SK-N-SH (cell line): ENCODE results near the gene CLDN6. TPM values are rescaled to one million over a fixed set of nuclear protein-coding genes. Genes with fewer than 3 reads are reported as not detected.

Experiments
- CTCF ChIA-PET: fragments of 300-600, 350-600 bp; formaldehyde crosslinking; extraction: SDS; loops from one replicate; lab custom pipeline; 2021; lab: Yijun Ruan, JAX
- POLR2A ChIA-PET: fragments of 350-600 bp; sonication (Branson Sonifier 250); formaldehyde crosslinking; extraction: SDS; loops from one replicate; lab custom pipeline; 2020; ENCODE audit warnings: antibody characterized with exemption, inconsistent platforms; lab: Yijun Ruan, JAX
- DNase-seq: peaks from one replicate; pipeline ENCODE4 v3.0.0; 2012
- H2AFZ ChIP-seq: fragments of 200-600 bp; sonication (generic); 2 replicates; pipeline ENCODE4 v1.8.1; 2016; ENCODE audit warnings: antibody characterized with exemption, mild to moderate bottlenecking, low read depth
- H3F3A ChIP-seq: fragments of 200-600 bp; sonication (generic); replicated peaks from 2 replicates; pipeline ENCODE3; 2016; ENCODE audit warnings: antibody characterized with exemption, mild to moderate bottlenecking; ENCODE audit not compliant: insufficient read depth
- H3K27ac ChIP-seq, 2 experiments: fragments of 200-500 bp in 1 of 2; fragments of 200-600 bp in 1 of 2; sonication (Bioruptor generic) in 1 of 2; sonication (generic), shearing (Covaris generic) in 1 of 2; 2 replicates each; pipeline versions ENCODE4 v1.5.1 to v1.6.1; 2014 to 2016; ENCODE audit warnings: low read depth in 2 of 2, inconsistent platforms in 1 of 2, low read length in 1 of 2, mild to moderate bottlenecking in 1 of 2, mixed read lengths in 1 of 2
- H3K27me3 ChIP-seq: fragments of 200-600 bp; sonication (generic), shearing (Covaris generic); 2 replicates; pipeline ENCODE4 v1.6.1; 2016; ENCODE audit warnings: mixed run types; ENCODE audit not compliant: insufficient read depth
- H3K36me3 ChIP-seq, 2 experiments: fragments of 200-500 bp in 1 of 2; fragments of 200-600 bp in 1 of 2; sonication (Bioruptor generic) in 1 of 2; sonication (generic) in 1 of 2; replicated peaks in 1 of 2; 2 replicates each; pipeline versions ENCODE3 to v1.5.1; 2014 to 2016; ENCODE audit warnings: low read length in 1 of 2, mild to moderate bottlenecking in 1 of 2; ENCODE audit not compliant: insufficient read depth in 2 of 2, control insufficient read depth in 1 of 2
- H3K4me1 ChIP-seq, 2 experiments: fragments of 200-500 bp in 1 of 2; fragments of 200-600 bp in 1 of 2; sonication (Bioruptor generic) in 1 of 2; sonication (generic), shearing (Covaris generic) in 1 of 2; 2 replicates each; pipeline versions ENCODE4 v1.5.1 to v1.6.1; 2014 to 2016; ENCODE audit warnings: low read depth in 1 of 2, low read length in 1 of 2, mixed run types in 1 of 2; ENCODE audit not compliant: insufficient read depth in 2 of 2, control insufficient read depth in 1 of 2
- H3K4me2 ChIP-seq: fragments of 200-600 bp; sonication (generic), shearing (Covaris generic); 2 replicates; pipeline ENCODE4 v1.6.1; 2017; ENCODE audit warnings: mixed run types
- H3K4me3 ChIP-seq, 2 experiments: fragments of 200-500 bp in 1 of 2; fragments of 200-600 bp in 1 of 2; sonication (Bioruptor generic) in 1 of 2; sonication (generic), shearing (Covaris generic) in 1 of 2; 2 replicates each; pipeline versions ENCODE4 v1.5.1 to v1.8.1; 2014 to 2016; ENCODE audit warnings: low read depth in 2 of 2, inconsistent platforms in 1 of 2, low read length in 1 of 2, mild to moderate bottlenecking in 1 of 2, mixed read lengths in 1 of 2, moderate library complexity in 1 of 2
- H3K79me2 ChIP-seq: fragments of 200-600 bp; sonication (generic); 2 replicates; pipeline ENCODE4 v1.8.1; 2017; ENCODE audit warnings: mild to moderate bottlenecking; ENCODE audit not compliant: insufficient read depth
- H3K9ac ChIP-seq: fragments of 200-600 bp; sonication (generic); 2 replicates; pipeline ENCODE4 v1.6.1; 2017; ENCODE audit warnings: mixed run types
- H3K9me2 ChIP-seq: fragments of 200-600 bp; sonication (generic); 2 replicates; pipeline ENCODE4 v1.6.1; 2017; ENCODE audit warnings: mixed run types
- H3K9me3 ChIP-seq: fragments of 200-600 bp; sonication (generic); 2 replicates; pipeline ENCODE4 v1.6.1; 2017; ENCODE audit warnings: mixed run types, mild to moderate bottlenecking, moderate library complexity
- H4K20me1 ChIP-seq: fragments of 200-600 bp; sonication (generic); 2 replicates; pipeline ENCODE4 v1.6.1; 2017; ENCODE audit warnings: mild to moderate bottlenecking, mixed run types; ENCODE audit not compliant: insufficient read depth
- ELF1 ChIP-seq: IDR thresholded peaks from 2 replicates; pipeline ENCODE4 v1.4.0; 2012
- FOXM1 ChIP-seq: IDR thresholded peaks from 2 replicates; pipeline ENCODE4 v1.4.0; 2012; ENCODE audit warnings: low read depth, mild to moderate bottlenecking
- GABPA ChIP-seq: IDR thresholded peaks from 2 replicates; pipeline ENCODE4 v1.4.0; 2012; ENCODE audit warnings: low read depth, mild to moderate bottlenecking
- MEF2A ChIP-seq: IDR thresholded peaks from 2 replicates; pipeline ENCODE4 v1.4.0; 2012; ENCODE audit warnings: low read depth, borderline replicate concordance
- MXI1 ChIP-seq: IDR thresholded peaks from 2 replicates; pipeline ENCODE4 v1.6.1; 2012; ENCODE audit warnings: mild to moderate bottlenecking, low read depth, low read length, improper control_type of control experiment
- NFIC ChIP-seq: IDR thresholded peaks from 2 replicates; pipeline ENCODE4 v1.4.0; 2012; ENCODE audit warnings: borderline replicate concordance
- NRF1 ChIP-seq: IDR thresholded peaks from 2 replicates; pipeline ENCODE4 v1.6.1; 2012; ENCODE audit warnings: low read depth, mild to moderate bottlenecking, low read length
- POLR2AphosphoS5 ChIP-seq: IDR thresholded peaks from 2 replicates; pipeline ENCODE4 v1.6.1; 2012; ENCODE audit warnings: low read depth, low read length
- RFX5 ChIP-seq: IDR thresholded peaks from 2 replicates; pipeline ENCODE4 v1.6.1; 2012; ENCODE audit warnings: mild to moderate bottlenecking, improper control_type of control experiment, low read length
- RXRA ChIP-seq: IDR thresholded peaks from 2 replicates; pipeline ENCODE4 v1.4.0; 2012; ENCODE audit warnings: low read depth, mild to moderate bottlenecking, borderline replicate concordance
- SMC3 ChIP-seq: IDR thresholded peaks from 2 replicates; pipeline ENCODE4 v1.6.1; 2012; ENCODE audit warnings: low read depth, low read length, improper control_type of control experiment
- TAF1 ChIP-seq: IDR thresholded peaks from 2 replicates; pipeline ENCODE4 v1.6.1; 2012; ENCODE audit warnings: low read depth, mild to moderate bottlenecking, low read length, moderate library complexity, borderline replicate concordance
- TCF12 ChIP-seq: IDR thresholded peaks from 2 replicates; pipeline ENCODE4 v1.4.0; 2012
- TEAD4 ChIP-seq: IDR thresholded peaks from 2 replicates; pipeline ENCODE4 v1.4.0; 2012; ENCODE audit warnings: mild to moderate bottlenecking, borderline replicate concordance; ENCODE audit not compliant: insufficient read depth
- YY1 ChIP-seq: IDR thresholded peaks from 2 replicates; pipeline ENCODE4 v1.4.0; 2012; ENCODE audit warnings: low read depth, mild to moderate bottlenecking
- WGBS: methylation state at CpG from one replicate; pipeline ENCODE4 v1.1.6; 2017; ENCODE audit warnings: low lambda C conversion rate; 5-methylcytosine and 5-hydroxymethylcytosine counted together
- polyA plus RNA-seq, 3 experiments: library from polyadenylated mRNA; depleted of rRNA; stranded (reverse); fragments of >200 nt; gene quantifications; 2 replicates each; pipeline ENCODE4 v1.2.3, GENCODE V29; 2012
- TF ChIP-seq, protein P1 (sequence below): fragments of 200-600 bp; sonication (generic); IDR thresholded peaks from 2 replicates; pipeline ENCODE4 v1.6.1; 2017; ENCODE audit warnings: antibody characterized with exemption, mild to moderate bottlenecking, moderate library complexity
- TF ChIP-seq, protein P2 (sequence below): IDR thresholded peaks from 2 replicates; pipeline ENCODE4 v1.4.0; 2012; ENCODE audit warnings: low read depth, borderline replicate concordance
- TF ChIP-seq, protein P3 (sequence below): fragments of 150-350 bp; IDR thresholded peaks from 2 replicates; pipeline ENCODE4 v1.6.1; 2017; ENCODE audit warnings: antibody characterized with exemption, low read length, low read depth, borderline replicate concordance
- TF ChIP-seq, protein P4 (sequence below): IDR thresholded peaks from 2 replicates; pipeline ENCODE4 v1.4.0; 2012; ENCODE audit warnings: low read depth, borderline replicate concordance
- TF ChIP-seq, protein P5 (sequence below): IDR thresholded peaks from 2 replicates; pipeline ENCODE4 v1.6.1; 2012; ENCODE audit warnings: mild to moderate bottlenecking, low read depth, low read length, moderate library complexity

Gene CLDN6
- polyA plus RNA-seq, 1 of the 3 experiments (the other 2 are of a cell fraction): 0.20 TPM

GRCh38 chr16:3017344-3017743 lies 639 bp downstream of the CLDN6 start (continued):
- TF ChIP-seq, protein P1, sequence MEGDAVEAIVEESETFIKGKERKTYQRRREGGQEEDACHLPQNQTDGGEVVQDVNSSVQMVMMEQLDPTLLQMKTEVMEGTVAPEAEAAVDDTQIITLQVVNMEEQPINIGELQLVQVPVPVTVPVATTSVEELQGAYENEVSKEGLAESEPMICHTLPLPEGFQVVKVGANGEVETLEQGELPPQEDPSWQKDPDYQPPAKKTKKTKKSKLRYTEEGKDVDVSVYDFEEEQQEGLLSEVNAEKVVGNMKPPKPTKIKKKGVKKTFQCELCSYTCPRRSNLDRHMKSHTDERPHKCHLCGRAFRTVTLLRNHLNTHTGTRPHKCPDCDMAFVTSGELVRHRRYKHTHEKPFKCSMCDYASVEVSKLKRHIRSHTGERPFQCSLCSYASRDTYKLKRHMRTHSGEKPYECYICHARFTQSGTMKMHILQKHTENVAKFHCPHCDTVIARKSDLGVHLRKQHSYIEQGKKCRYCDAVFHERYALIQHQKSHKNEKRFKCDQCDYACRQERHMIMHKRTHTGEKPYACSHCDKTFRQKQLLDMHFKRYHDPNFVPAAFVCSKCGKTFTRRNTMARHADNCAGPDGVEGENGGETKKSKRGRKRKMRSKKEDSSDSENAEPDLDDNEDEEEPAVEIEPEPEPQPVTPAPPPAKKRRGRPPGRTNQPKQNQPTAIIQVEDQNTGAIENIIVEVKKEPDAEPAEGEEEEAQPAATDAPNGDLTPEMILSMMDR: no peak
- TF ChIP-seq FOXM1 (no peak), RFX5 (no peak), YY1 (no peak), SMC3 (no peak), TAF1 (no peak), GABPA (no peak), TCF12 (no peak)
- TF ChIP-seq, all 33 proteins: peak for 0

DNA sequence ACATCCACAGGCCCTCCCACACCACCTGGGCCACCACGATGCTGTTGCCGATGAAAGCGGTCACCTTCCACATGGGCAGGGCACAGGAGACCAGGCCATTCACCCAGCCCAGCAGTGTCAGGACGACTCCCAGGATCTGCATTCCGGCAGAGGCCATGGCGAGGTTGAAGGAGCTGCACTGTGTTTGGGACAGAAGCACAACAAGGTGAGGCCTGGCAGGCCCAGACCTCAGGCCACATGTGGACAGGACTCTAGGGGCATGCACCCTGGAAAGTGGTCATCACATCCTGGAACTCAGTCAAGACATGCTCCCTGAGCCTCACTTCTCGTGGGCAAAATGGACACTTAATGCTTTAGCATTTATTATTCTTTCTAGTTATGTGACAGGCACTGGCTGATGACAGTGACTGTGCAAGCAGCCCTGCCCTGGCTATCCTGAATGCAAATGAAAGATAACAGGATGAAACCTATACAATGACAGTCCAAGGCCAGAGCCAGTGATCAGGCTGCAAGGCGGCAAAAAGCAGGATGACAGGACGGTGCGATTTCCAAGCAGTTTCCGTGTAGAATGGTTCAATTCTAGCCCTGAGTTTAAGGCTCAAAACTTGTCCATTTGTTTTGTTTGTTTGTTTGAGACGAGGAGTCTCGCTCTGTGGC lies 2.0 kb downstream of the CLDN6 start:
- ChIA-PET CTCF (interaction anchor here (8.5 kb wide), 1 partner anchor 15 kb away, joined by 111 read pairs; no protein-coding TSS in a partner anchor), POLR2A (no interaction called here)
- Histone ChIP-seq H3K4me1 (peaks cover 0 to 12% of the 10 kb centered on the region in 2 experiments; a peak in 1 of 4 replicates), H3K9me3 (no peaks in the 10 kb centered on the region), H3K9me2 (no peaks in the 10 kb centered on the region), H2AFZ (no peak overlapping the region), H3K27ac (no peak overlapping the region), H3K4me2 (no peak overlapping the region), H4K20me1 (peaks cover under 1% of the 10 kb centered on the region; the same call in 1 of the 2 replicates), H3K36me3 (peaks cover 0 to under 1% of the 10 kb centered on the region in 2 experiments), H3F3A (peaks cover 5% of the 10 kb centered on the region), H3K27me3 (no peaks in the 10 kb centered on the region), H3K9ac (no peak overlapping the region), H3K79me2 (peaks cover 5% of the 10 kb centered on the region; the same call in 1 of the 2 replicates), H3K4me3 (no peak overlapping the region)
- 86% methylated on average over 11 of the region's 13 CpGs for WGBS
- DNase-seq: no peak
- TF ChIP-seq POLR2AphosphoS5 (no peak), NRF1 (no peak), ELF1 (no peak), TEAD4 (no peak), RXRA (no peak), NFIC (no peak), MXI1 (no peak), MEF2A (no peak), TAF1 (no peak)
- TF ChIP-seq, protein P1: no peak
- TF ChIP-seq, protein P2, sequence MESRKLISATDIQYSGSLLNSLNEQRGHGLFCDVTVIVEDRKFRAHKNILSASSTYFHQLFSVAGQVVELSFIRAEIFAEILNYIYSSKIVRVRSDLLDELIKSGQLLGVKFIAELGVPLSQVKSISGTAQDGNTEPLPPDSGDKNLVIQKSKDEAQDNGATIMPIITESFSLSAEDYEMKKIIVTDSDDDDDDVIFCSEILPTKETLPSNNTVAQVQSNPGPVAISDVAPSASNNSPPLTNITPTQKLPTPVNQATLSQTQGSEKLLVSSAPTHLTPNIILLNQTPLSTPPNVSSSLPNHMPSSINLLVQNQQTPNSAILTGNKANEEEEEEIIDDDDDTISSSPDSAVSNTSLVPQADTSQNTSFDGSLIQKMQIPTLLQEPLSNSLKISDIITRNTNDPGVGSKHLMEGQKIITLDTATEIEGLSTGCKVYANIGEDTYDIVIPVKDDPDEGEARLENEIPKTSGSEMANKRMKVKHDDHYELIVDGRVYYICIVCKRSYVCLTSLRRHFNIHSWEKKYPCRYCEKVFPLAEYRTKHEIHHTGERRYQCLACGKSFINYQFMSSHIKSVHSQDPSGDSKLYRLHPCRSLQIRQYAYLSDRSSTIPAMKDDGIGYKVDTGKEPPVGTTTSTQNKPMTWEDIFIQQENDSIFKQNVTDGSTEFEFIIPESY: no peak
- TF ChIP-seq, protein P3, sequence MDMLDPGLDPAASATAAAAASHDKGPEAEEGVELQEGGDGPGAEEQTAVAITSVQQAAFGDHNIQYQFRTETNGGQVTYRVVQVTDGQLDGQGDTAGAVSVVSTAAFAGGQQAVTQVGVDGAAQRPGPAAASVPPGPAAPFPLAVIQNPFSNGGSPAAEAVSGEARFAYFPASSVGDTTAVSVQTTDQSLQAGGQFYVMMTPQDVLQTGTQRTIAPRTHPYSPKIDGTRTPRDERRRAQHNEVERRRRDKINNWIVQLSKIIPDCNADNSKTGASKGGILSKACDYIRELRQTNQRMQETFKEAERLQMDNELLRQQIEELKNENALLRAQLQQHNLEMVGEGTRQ: no peak
- TF ChIP-seq, protein P4, sequence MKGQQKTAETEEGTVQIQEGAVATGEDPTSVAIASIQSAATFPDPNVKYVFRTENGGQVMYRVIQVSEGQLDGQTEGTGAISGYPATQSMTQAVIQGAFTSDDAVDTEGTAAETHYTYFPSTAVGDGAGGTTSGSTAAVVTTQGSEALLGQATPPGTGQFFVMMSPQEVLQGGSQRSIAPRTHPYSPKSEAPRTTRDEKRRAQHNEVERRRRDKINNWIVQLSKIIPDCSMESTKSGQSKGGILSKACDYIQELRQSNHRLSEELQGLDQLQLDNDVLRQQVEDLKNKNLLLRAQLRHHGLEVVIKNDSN: no peak
- TF ChIP-seq, protein P5, sequence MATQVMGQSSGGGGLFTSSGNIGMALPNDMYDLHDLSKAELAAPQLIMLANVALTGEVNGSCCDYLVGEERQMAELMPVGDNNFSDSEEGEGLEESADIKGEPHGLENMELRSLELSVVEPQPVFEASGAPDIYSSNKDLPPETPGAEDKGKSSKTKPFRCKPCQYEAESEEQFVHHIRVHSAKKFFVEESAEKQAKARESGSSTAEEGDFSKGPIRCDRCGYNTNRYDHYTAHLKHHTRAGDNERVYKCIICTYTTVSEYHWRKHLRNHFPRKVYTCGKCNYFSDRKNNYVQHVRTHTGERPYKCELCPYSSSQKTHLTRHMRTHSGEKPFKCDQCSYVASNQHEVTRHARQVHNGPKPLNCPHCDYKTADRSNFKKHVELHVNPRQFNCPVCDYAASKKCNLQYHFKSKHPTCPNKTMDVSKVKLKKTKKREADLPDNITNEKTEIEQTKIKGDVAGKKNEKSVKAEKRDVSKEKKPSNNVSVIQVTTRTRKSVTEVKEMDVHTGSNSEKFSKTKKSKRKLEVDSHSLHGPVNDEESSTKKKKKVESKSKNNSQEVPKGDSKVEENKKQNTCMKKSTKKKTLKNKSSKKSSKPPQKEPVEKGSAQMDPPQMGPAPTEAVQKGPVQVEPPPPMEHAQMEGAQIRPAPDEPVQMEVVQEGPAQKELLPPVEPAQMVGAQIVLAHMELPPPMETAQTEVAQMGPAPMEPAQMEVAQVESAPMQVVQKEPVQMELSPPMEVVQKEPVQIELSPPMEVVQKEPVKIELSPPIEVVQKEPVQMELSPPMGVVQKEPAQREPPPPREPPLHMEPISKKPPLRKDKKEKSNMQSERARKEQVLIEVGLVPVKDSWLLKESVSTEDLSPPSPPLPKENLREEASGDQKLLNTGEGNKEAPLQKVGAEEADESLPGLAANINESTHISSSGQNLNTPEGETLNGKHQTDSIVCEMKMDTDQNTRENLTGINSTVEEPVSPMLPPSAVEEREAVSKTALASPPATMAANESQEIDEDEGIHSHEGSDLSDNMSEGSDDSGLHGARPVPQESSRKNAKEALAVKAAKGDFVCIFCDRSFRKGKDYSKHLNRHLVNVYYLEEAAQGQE: no peak
